ENCODE measurements around the gene CFAP97D2. TPM values are rescaled to one million over a fixed set of nuclear protein-coding genes. Genes with fewer than 3 reads are reported as not detected.

The CFAP97D2 gene
- total RNA-seq, 1 experiment from 2014 or later: not detected

- no peaks in the 10 kb centered on the region for H3K9me3 Mint-ChIP-seq (ENCODE audit: unreplicated experiment)
- no peaks in the 10 kb centered on the region for H3K4me1 Mint-ChIP-seq (ENCODE audit: low read depth, unreplicated experiment)
- ChIA-PET CTCF (no interaction called here), POLR2A (no interaction called here)
- H3K27ac Mint-ChIP-seq (ENCODE audit: unreplicated experiment): no peak overlapping the region
- intact Hi-C loops (cut with micrococcal nuclease; ENCODE audit: unreplicated experiment): no loop called here
- H3K9me3 ChIP-seq: peaks cover 14% of the 10 kb centered on the region
- no peak for TF ChIP-seq CTCF (IDR thresholded peaks at IDR 0.05; ENCODE audit: insufficient read depth in 1 of 2, low read depth in 1 of 2, low read length in 1 of 2, severe bottlenecking in 1 of 2, unreplicated experiment in 1 of 2)
- H3K36me3 ChIP-seq (ENCODE audit: control insufficient read depth, insufficient read depth, low read length): no peaks in the 10 kb centered on the region
- no peaks in the 10 kb centered on the region for H3K36me3 Mint-ChIP-seq (ENCODE audit: insufficient read depth, unreplicated experiment)
- BruUV-seq (replicated peaks): no TSS peak
- no peaks in the 10 kb centered on the region for H3K4me1 ChIP-seq
- no peak overlapping the region for H3K4me3 ChIP-seq (ENCODE audit: low read depth, low read length)
- no peaks in the 10 kb centered on the region for H3K27me3 ChIP-seq (replicated peaks; ENCODE audit: control insufficient read depth, insufficient read depth, low read length)
- H3K4me3 Mint-ChIP-seq (ENCODE audit: unreplicated experiment): no peak overlapping the region
- no peak for DNase-seq
- peaks cover 4% of the 10 kb centered on the region for H3K27me3 Mint-ChIP-seq (ENCODE audit: insufficient read depth, unreplicated experiment)
Observed at GRCh38 chr13:114202581-114202980, 23.5 kb downstream of the CFAP97D2 start.

- Histone ChIP-seq H3K36me3 (ENCODE audit: control insufficient read depth, insufficient read depth, low read length) (no peaks in the 10 kb centered on the region), H3K27me3 (replicated peaks; ENCODE audit: control insufficient read depth, insufficient read depth, low read length) (no peaks in the 10 kb centered on the region), H3K9me3 (peaks cover 23% of the 10 kb centered on the region), H3K4me3 (ENCODE audit: low read depth, low read length) (no peak overlapping the region), H3K4me1 (no peaks in the 10 kb centered on the region)
- Mint-ChIP-seq H3K4me1 (ENCODE audit: low read depth, unreplicated experiment) (no peaks in the 10 kb centered on the region), H3K36me3 (ENCODE audit: insufficient read depth, unreplicated experiment) (no peaks in the 10 kb centered on the region), H3K27me3 (ENCODE audit: insufficient read depth, unreplicated experiment) (peaks cover 4% of the 10 kb centered on the region), H3K9me3 (ENCODE audit: unreplicated experiment) (no peaks in the 10 kb centered on the region), H3K4me3 (ENCODE audit: unreplicated experiment) (no peak overlapping the region), H3K27ac (ENCODE audit: unreplicated experiment) (no peak overlapping the region)
- BruUV-seq (replicated peaks): no TSS peak
- intact Hi-C loops (cut with micrococcal nuclease; ENCODE audit: unreplicated experiment): no loop called here
- DNase-seq: no peak
- TF ChIP-seq CTCF (IDR thresholded peaks at IDR 0.05; ENCODE audit: insufficient read depth in 1 of 2, low read depth in 1 of 2, low read length in 1 of 2, severe bottlenecking in 1 of 2, unreplicated experiment in 1 of 2): no peak
- POLR2A ChIA-PET: no interaction called here
- CTCF ChIA-PET: no interaction called here
Observed at GRCh38 chr13:114203536-114203935, 24.5 kb downstream of the CFAP97D2 start.

- H3K9me3 ChIP-seq: peaks cover 23% of the 10 kb centered on the region
- intact Hi-C loops (cut with micrococcal nuclease; ENCODE audit: unreplicated experiment): no loop called here
- Mint-ChIP-seq H3K27me3 (ENCODE audit: insufficient read depth, unreplicated experiment) (peaks cover 4% of the 10 kb centered on the region), H3K27ac (ENCODE audit: unreplicated experiment) (no peak overlapping the region), H3K36me3 (ENCODE audit: insufficient read depth, unreplicated experiment) (no peaks in the 10 kb centered on the region), H3K9me3 (ENCODE audit: unreplicated experiment) (peaks cover under 1% of the 10 kb centered on the region), H3K4me1 (ENCODE audit: low read depth, unreplicated experiment) (no peaks in the 10 kb centered on the region), H3K4me3 (ENCODE audit: unreplicated experiment) (no peak overlapping the region)
- no peak for TF ChIP-seq CTCF (IDR thresholded peaks at IDR 0.05; ENCODE audit: insufficient read depth in 1 of 2, low read depth in 1 of 2, low read length in 1 of 2, severe bottlenecking in 1 of 2, unreplicated experiment in 1 of 2)
- DNase-seq: no peak
- no peaks in the 10 kb centered on the region for H3K4me1 ChIP-seq
- ChIA-PET POLR2A (no interaction called here), CTCF (no interaction called here)
- no TSS peak for BruUV-seq (replicated peaks)
- no peak overlapping the region for H3K4me3 ChIP-seq (ENCODE audit: low read depth, low read length)
- H3K27me3 ChIP-seq (replicated peaks; ENCODE audit: control insufficient read depth, insufficient read depth, low read length): no peaks in the 10 kb centered on the region
- H3K36me3 ChIP-seq (ENCODE audit: control insufficient read depth, insufficient read depth, low read length): no peaks in the 10 kb centered on the region
Observed at GRCh38 chr13:114204894-114205293, 25.8 kb downstream of the CFAP97D2 start.
